Testis (tissue), 3 donors: ENCODE measurements around the gene TWF1. TPM values are rescaled to one million over a fixed set of nuclear protein-coding genes. Genes with fewer than 3 reads are reported as not detected.

ENCODE experiments used
- DNase-seq: peaks from one replicate; pipeline ENCODE4 v3.0.0-alpha.2; 2019
- H3K27ac ChIP-seq, 2 donors: fragments of 200-600 bp; sonication (generic); one replicate each; pipeline ENCODE4 v1.5.1; 2019
- H3K27me3 ChIP-seq: fragments of 200-600 bp; sonication (generic); one replicate; pipeline ENCODE4 v1.5.1; 2019
- H3K36me3 ChIP-seq: fragments of 200-600 bp; sonication (generic); one replicate; pipeline ENCODE4 v1.5.1; 2017; ENCODE audit warnings: low read depth; ENCODE audit errors: missing control alignments
- H3K4me1 ChIP-seq: fragments of 200-600 bp; sonication (generic); one replicate; pipeline ENCODE4 v1.5.1; 2019
- H3K4me3 ChIP-seq, 2 donors: fragments of 200-600 bp; sonication (generic); one replicate each; pipeline ENCODE4 v1.5.1; 2017 to 2019
- H3K9me3 ChIP-seq: fragments of 200-600 bp; sonication (generic); one replicate; pipeline ENCODE4 v1.5.1; 2017
- CTCF ChIP-seq, 3 experiments: fragments of 450-650 bp in 2 of 3; fragments of 200-600 bp in 1 of 3; sonication (generic) in 1 of 3; IDR thresholded peaks; one replicate each; pipeline ENCODE4 v1.5.1; 2016 to 2019; ENCODE audit warnings: antibody characterized with exemption in 3 of 3, mild to moderate bottlenecking in 2 of 3, moderate library complexity in 1 of 3
- POLR2A ChIP-seq: fragments of 450-650 bp; IDR thresholded peaks from one replicate; pipeline ENCODE4 v1.6.1; 2017; ENCODE audit warnings: antibody characterized with exemption, mild to moderate bottlenecking, moderate library complexity
- WGBS, 2 donors: methylation state at CpG; one replicate each; pipeline ENCODE4 v1.1.5; 2018; 5-methylcytosine and 5-hydroxymethylcytosine counted together
- intact Hi-C: fragments of 100-400 bp; cut with DNase I; formaldehyde crosslinking; loops from one replicate; pipeline ENCODE4 v1.15.1; 2023; ENCODE audit warnings: low total_unique reads
- polyA plus RNA-seq: library from polyadenylated mRNA; stranded (reverse); fragments of 350-450 nt; fragmentation: Illumina TruSeq; extraction: RNeasy Lipid Tissue Mini Kit (QIAGEN cat#74804); gene quantifications from one replicate; pipeline ENCODE4 v1.2.3, GENCODE V29; 2014; ENCODE audit warnings: low read depth, low replicate concordance; ENCODE audit not compliant: insufficient read depth
- total RNA-seq, 2 donors: library from RNA; depleted of rRNA; stranded (reverse); fragments of >200 nt; gene quantifications; one replicate each; pipeline ENCODE4 v1.2.3, GENCODE V29; 2016

Gene TWF1
- total and polyA plus RNA-seq, 3 donors from 2014 or later: 28.9 to 39.1 (median 35.7) TPM

- no peak for TF ChIP-seq POLR2A
- intact Hi-C loops: no loop called here
- Histone ChIP-seq H3K27me3 (no peaks in the 10 kb centered on the region), H3K9me3 (no peaks in the 10 kb centered on the region), H3K36me3 (no peaks in the 10 kb centered on the region), H3K4me3 (no peak overlapping the region), H3K4me1 (no peaks in the 10 kb centered on the region), H3K27ac (no peak overlapping the region)
- WGBS, 2 donors: 81 to 93% methylated on average over 7 to 8 of the region's 8 CpGs
- no peak for DNase-seq
Measured at GRCh38 chr12:43824207-43824775, 18.2 kb upstream of the TWF1 start.

- Histone ChIP-seq H3K4me3 (no peak overlapping the region), H3K36me3 (no peaks in the 10 kb centered on the region), H3K9me3 (no peaks in the 10 kb centered on the region), H3K27me3 (no peaks in the 10 kb centered on the region), H3K27ac (no peak overlapping the region), H3K4me1 (no peaks in the 10 kb centered on the region)
- TF ChIP-seq POLR2A (no peak), CTCF (IDR thresholded peaks at IDR 0.05) (no peak)
- no peak for DNase-seq
- intact Hi-C loops: no loop called here
- WGBS, 2 donors: 75 to 78% methylated on average over 3 of the region's 3 CpGs
Measured at GRCh38 chr12:43816168-43816567, 10.1 kb upstream of the TWF1 start.

- TF ChIP-seq CTCF (IDR thresholded peaks at IDR 0.05): no peak
- no peak for TF ChIP-seq POLR2A
- Histone ChIP-seq H3K27ac (no peak overlapping the region), H3K27me3 (no peaks in the 10 kb centered on the region), H3K4me3 (no peak overlapping the region), H3K9me3 (no peaks in the 10 kb centered on the region), H3K36me3 (no peaks in the 10 kb centered on the region), H3K4me1 (no peaks in the 10 kb centered on the region)
- DNase-seq: no peak
- intact Hi-C loops: no loop called here
- WGBS, 2 donors: 59 to 68% methylated on average over 3 of the region's 3 CpGs
Measured at GRCh38 chr12:43815416-43815815, 9.3 kb upstream of the TWF1 start.

- Histone ChIP-seq H3K27me3 (no peaks in the 10 kb centered on the region), H3K36me3 (no peaks in the 10 kb centered on the region), H3K27ac (no peak overlapping the region), H3K4me1 (no peaks in the 10 kb centered on the region), H3K4me3 (no peak overlapping the region), H3K9me3 (no peaks in the 10 kb centered on the region)
- intact Hi-C loops: no loop called here
- TF ChIP-seq POLR2A: no peak
- no peak for TF ChIP-seq CTCF (IDR thresholded peaks at IDR 0.05)
- DNase-seq: no peak
- 80 to 90% methylated on average over 4 of the region's 4 CpGs for WGBS, 2 donors
Measured at GRCh38 chr12:43812926-43813325, 6.8 kb upstream of the TWF1 start.

- no peak for DNase-seq
- H3K4me1 ChIP-seq: no peaks in the 10 kb centered on the region
- no peaks in the 10 kb centered on the region for H3K36me3 ChIP-seq
- no peaks in the 10 kb centered on the region for H3K9me3 ChIP-seq
- intact Hi-C loops: no loop called here
- TF ChIP-seq CTCF (IDR thresholded peaks at IDR 0.05) (no peak), POLR2A (no peak)
- 84 to 92% methylated on average over 2 of the region's 2 CpGs for WGBS, 2 donors
- no peak overlapping the region for H3K27ac ChIP-seq
- no peak overlapping the region for H3K4me3 ChIP-seq
- no peaks in the 10 kb centered on the region for H3K27me3 ChIP-seq
Measured at GRCh38 chr12:43812057-43812456, 5.9 kb upstream of the TWF1 start.
